GM18499 (cell line): Measurements from ENCODE around the gene ITPR2.
"Not testable (repeated sequence)": the region's sequence is repeated elsewhere in the genome, so short reads cannot be mapped to it uniquely, and the experiment has no call there.

ENCODE experiments used
- ATAC-seq: cut with Tn5 transposase; IDR thresholded peaks from one replicate; pipeline ENCODE4 v1.9.1; 2021; ENCODE audit warnings: moderate number of reproducible peaks; ENCODE audit not compliant: insufficient read depth, unreplicated experiment

ITPR2 gene

GRCh38 chr12:26768611-26769603 lies 64.1 kb downstream of the ITPR2 start:
- no peak for ATAC-seq

GRCh38 chr12:26767865-26768264 lies 65.1 kb downstream of the ITPR2 start:
- no peak for ATAC-seq

- ATAC-seq = no peak
These were observed 65.9 kb downstream of the ITPR2 start for GRCh38 chr12:26767116-26767515.

- ATAC-seq = no peak
These were observed 70.8 kb downstream of the ITPR2 start for GRCh38 chr12:26762186-26762585.

- no peak for ATAC-seq
These were observed 71.2 kb downstream of the ITPR2 start for GRCh38 chr12:26761775-26762174.

- ATAC-seq = no peak
These were observed 72.2 kb downstream of the ITPR2 start for GRCh38 chr12:26760657-26761293.

- not testable (repeated sequence) for ATAC-seq
These were observed 77.6 kb downstream of the ITPR2 start for GRCh38 chr12:26755362-26755761.

GRCh38 chr12:26754148-26754547 lies 78.8 kb downstream of the ITPR2 start:
- no peak for ATAC-seq

GRCh38 chr12:26751179-26751578 lies 81.8 kb downstream of the ITPR2 start:
- no peak for ATAC-seq

GRCh38 chr12:26750531-26751175 lies 82.3 kb downstream of the ITPR2 start:
- no peak for ATAC-seq

GRCh38 chr12:26749781-26750180 lies 83.2 kb downstream of the ITPR2 start:
- ATAC-seq = peak; percentile 88

- ATAC-seq = no peak
These were observed 84.1 kb downstream of the ITPR2 start for GRCh38 chr12:26748741-26749431.

GRCh38 chr12:26748412-26748740 lies 84.6 kb downstream of the ITPR2 start:
- no peak for ATAC-seq

- no peak for ATAC-seq
These were observed 86.8 kb downstream of the ITPR2 start for GRCh38 chr12:26746121-26746714.

GRCh38 chr12:26744697-26745440 lies 88.1 kb downstream of the ITPR2 start:
- ATAC-seq = no peak

- no peak for ATAC-seq
These were observed 88.9 kb downstream of the ITPR2 start for GRCh38 chr12:26744042-26744626.

- ATAC-seq = no peak
These were observed 91.3 kb downstream of the ITPR2 start for GRCh38 chr12:26741584-26742227.

- no peak for ATAC-seq
These were observed 92.0 kb downstream of the ITPR2 start for GRCh38 chr12:26740991-26741390.

GRCh38 chr12:26740348-26740747 lies 92.6 kb downstream of the ITPR2 start:
- no peak for ATAC-seq
